H9 (cell line): Measurements from ENCODE around the gene NECAB2. TPM values are rescaled to one million over a fixed set of nuclear protein-coding genes. Genes with fewer than 3 reads are reported as not detected.

Experiments
- DNase-seq: peaks from one replicate; pipeline ENCODE4 v3.0.0-alpha.2; 2017
- H2AFZ ChIP-seq: one replicate; pipeline ENCODE4 v1.6.1; 2013; ENCODE audit warnings: mild to moderate bottlenecking, low read length, control low read depth, moderate library complexity
- H2AK5ac ChIP-seq: 2 replicates; pipeline ENCODE4 v1.6.1; 2013; ENCODE audit warnings: low read length, control low read depth, mixed read lengths; ENCODE audit not compliant: insufficient read length
- H2BK120ac ChIP-seq: one replicate; pipeline ENCODE4 v1.6.1; 2013; ENCODE audit warnings: low read depth, mild to moderate bottlenecking, low read length, control low read depth, inconsistent platforms; ENCODE audit not compliant: poor library complexity, severe bottlenecking
- H2BK12ac ChIP-seq: 2 replicates; pipeline ENCODE4 v1.6.1; 2013; ENCODE audit warnings: low read length, control low read depth, mixed read lengths, low read depth; ENCODE audit not compliant: insufficient read length
- H2BK15ac ChIP-seq: 2 replicates; pipeline ENCODE4 v1.6.1; 2013; ENCODE audit warnings: low read depth, low read length, control low read depth
- H2BK20ac ChIP-seq: one replicate; pipeline ENCODE4 v1.6.1; 2013; ENCODE audit warnings: low read depth, mild to moderate bottlenecking, low read length, control low read depth, inconsistent platforms; ENCODE audit not compliant: poor library complexity, severe bottlenecking
- H2BK5ac ChIP-seq: 2 replicates; pipeline ENCODE4 v1.6.1; 2013; ENCODE audit warnings: low read length, control low read depth, mixed read lengths; ENCODE audit not compliant: insufficient read length
- H3K14ac ChIP-seq: 2 replicates; pipeline ENCODE4 v1.6.1; 2013; ENCODE audit warnings: low read length, control low read depth; ENCODE audit not compliant: insufficient read depth
- H3K18ac ChIP-seq: 2 replicates; pipeline ENCODE4 v1.6.1; 2013; ENCODE audit warnings: low read depth, mild to moderate bottlenecking, mixed read lengths, low read length, control low read depth; ENCODE audit not compliant: insufficient read length
- H3K23ac ChIP-seq: 2 replicates; pipeline ENCODE4 v1.6.1; 2013; ENCODE audit warnings: low read length, control low read depth, mixed read lengths, low read depth; ENCODE audit not compliant: insufficient read length
- H3K23me2 ChIP-seq: 2 replicates; pipeline ENCODE4 v1.6.1; 2013; ENCODE audit warnings: low read depth, mild to moderate bottlenecking, mixed read lengths, low read length, control low read depth; ENCODE audit not compliant: insufficient read length, poor library complexity, severe bottlenecking
- H3K27ac ChIP-seq: 2 replicates; pipeline ENCODE4 v1.5.1; 2013; ENCODE audit warnings: low read length, control low read depth, mixed read lengths, low read depth; ENCODE audit not compliant: insufficient read length
- H3K27me3 ChIP-seq: 2 replicates; pipeline ENCODE4 v1.6.1; 2013; ENCODE audit warnings: low read length, control low read depth, inconsistent platforms; ENCODE audit not compliant: insufficient read depth
- H3K4ac ChIP-seq: 2 replicates; pipeline ENCODE4 v1.6.1; 2013; ENCODE audit warnings: low read depth, mild to moderate bottlenecking, control low read depth, inconsistent platforms, low read length, moderate library complexity
- H3K4me1 ChIP-seq: 2 replicates; pipeline ENCODE4 v1.6.1; 2013; ENCODE audit warnings: low read length, control low read depth, inconsistent platforms; ENCODE audit not compliant: insufficient read depth
- H3K4me2 ChIP-seq: 2 replicates; pipeline ENCODE4 v1.6.1; 2013; ENCODE audit warnings: low read length, control low read depth, mixed read lengths; ENCODE audit not compliant: insufficient read length, insufficient read depth
- H3K56ac ChIP-seq: 2 replicates; pipeline ENCODE4 v1.6.1; 2013; ENCODE audit warnings: low read depth, mild to moderate bottlenecking, mixed read lengths, low read length, control low read depth; ENCODE audit not compliant: insufficient read length
- H3K79me1 ChIP-seq: 2 replicates; pipeline ENCODE4 v1.6.1; 2013; ENCODE audit warnings: low read depth, mild to moderate bottlenecking, moderate library complexity, low read length, control low read depth, inconsistent platforms; ENCODE audit not compliant: insufficient read depth, poor library complexity, severe bottlenecking
- H3K79me2 ChIP-seq: 2 replicates; pipeline ENCODE4 v1.6.1; 2013; ENCODE audit warnings: low read length, control low read depth, inconsistent platforms; ENCODE audit not compliant: insufficient read depth
- H3K9ac ChIP-seq: 2 replicates; pipeline ENCODE4 v1.6.1; 2013; ENCODE audit warnings: low read length, control low read depth, mixed read lengths; ENCODE audit not compliant: insufficient read length; ENCODE audit errors: extremely low read depth
- H3K9me3 ChIP-seq: one replicate; pipeline ENCODE4 v1.6.1; 2013; ENCODE audit warnings: low read depth, low read length, inconsistent platforms; ENCODE audit not compliant: control insufficient read depth
- H3T11ph ChIP-seq: one replicate; pipeline ENCODE4 v1.6.1; 2013; ENCODE audit warnings: mild to moderate bottlenecking, low read length, control low read depth, inconsistent platforms
- H4K20me1 ChIP-seq: one replicate; pipeline ENCODE4 v1.6.1; 2013; ENCODE audit not compliant: control insufficient read depth, insufficient read length, insufficient read depth
- H4K5ac ChIP-seq: 2 replicates; pipeline ENCODE4 v1.6.1; 2013; ENCODE audit warnings: low read depth, mild to moderate bottlenecking, mixed read lengths, low read length, control low read depth; ENCODE audit not compliant: insufficient read length
- H4K8ac ChIP-seq: replicated peaks from 2 replicates; pipeline ENCODE4 v1.6.1; 2013; ENCODE audit warnings: low read length, control low read depth, mixed read lengths, low read depth; ENCODE audit not compliant: insufficient read length
- H4K91ac ChIP-seq: 2 replicates; pipeline ENCODE4 v1.6.1; 2013; ENCODE audit warnings: low read depth, mild to moderate bottlenecking, moderate library complexity, mixed read lengths, low read length, control low read depth; ENCODE audit not compliant: insufficient read length
- H3K27ac Mint-ChIP-seq, 3 experiments: 2 replicates in 2 of 3; 3 replicates in 1 of 3; pipeline ENCODE4 v1.8.0; 2020 to 2021; ENCODE audit warnings: mixed read lengths in 3 of 3, mild to moderate bottlenecking in 1 of 3, moderate library complexity in 1 of 3
- H3K27me3 Mint-ChIP-seq: 2 replicates; pipeline ENCODE4 v1.8.0; 2021; ENCODE audit warnings: low read depth, mild to moderate bottlenecking, moderate library complexity, mixed read lengths
- H3K36me3 Mint-ChIP-seq, 3 experiments: 2 replicates in 2 of 3; 3 replicates in 1 of 3; pipeline ENCODE4 v1.8.0; 2020 to 2021; ENCODE audit warnings: low read depth in 3 of 3, mixed read lengths in 3 of 3; ENCODE audit not compliant: insufficient read depth in 1 of 3
- H3K4me1 Mint-ChIP-seq, 2 experiments: 2 replicates each; pipeline ENCODE4 v1.8.0; 2020; ENCODE audit warnings: mixed read lengths in 2 of 2
- H3K4me3 Mint-ChIP-seq, 2 experiments: 2 replicates in 1 of 2; 3 replicates in 1 of 2; pipeline ENCODE4 v1.8.0; 2020 to 2021; ENCODE audit warnings: mild to moderate bottlenecking in 2 of 2, mixed read lengths in 2 of 2, moderate library complexity in 1 of 2
- H3K9me3 Mint-ChIP-seq, 2 experiments: 2 replicates in 1 of 2; 3 replicates in 1 of 2; pipeline ENCODE4 v1.8.0; 2020; ENCODE audit warnings: mild to moderate bottlenecking in 2 of 2, mixed read lengths in 2 of 2, moderate library complexity in 1 of 2
- WGBS: extraction: QIAGEN DNeasy Blood & Tissue Kit; methylation state at CpG from one replicate; pipeline ENCODE4 v1.1.7; 2013; ENCODE audit warnings: missing lambda C conversion rate, low lambda C conversion rate, mixed read lengths; ENCODE audit not compliant: insufficient read length; ENCODE audit errors: extremely low coverage; 5-methylcytosine and 5-hydroxymethylcytosine counted together
- total RNA-seq: library from RNA; stranded (reverse); gene quantifications from 2 replicates; pipeline ENCODE4 v1.2.1, GENCODE V29; 2021
- TF ChIP-seq, protein P1 (sequence below): fragments of 200-600 bp; sonication (generic); conservative IDR thresholded peaks from 3 replicates; pipeline ENCODE4 v1.8.0; 2021; ENCODE audit warnings: antibody characterized with exemption, mild to moderate bottlenecking

Gene NECAB2
- total RNA-seq, 1 experiment from 2014 or later, result 12.6 TPM

DNA sequence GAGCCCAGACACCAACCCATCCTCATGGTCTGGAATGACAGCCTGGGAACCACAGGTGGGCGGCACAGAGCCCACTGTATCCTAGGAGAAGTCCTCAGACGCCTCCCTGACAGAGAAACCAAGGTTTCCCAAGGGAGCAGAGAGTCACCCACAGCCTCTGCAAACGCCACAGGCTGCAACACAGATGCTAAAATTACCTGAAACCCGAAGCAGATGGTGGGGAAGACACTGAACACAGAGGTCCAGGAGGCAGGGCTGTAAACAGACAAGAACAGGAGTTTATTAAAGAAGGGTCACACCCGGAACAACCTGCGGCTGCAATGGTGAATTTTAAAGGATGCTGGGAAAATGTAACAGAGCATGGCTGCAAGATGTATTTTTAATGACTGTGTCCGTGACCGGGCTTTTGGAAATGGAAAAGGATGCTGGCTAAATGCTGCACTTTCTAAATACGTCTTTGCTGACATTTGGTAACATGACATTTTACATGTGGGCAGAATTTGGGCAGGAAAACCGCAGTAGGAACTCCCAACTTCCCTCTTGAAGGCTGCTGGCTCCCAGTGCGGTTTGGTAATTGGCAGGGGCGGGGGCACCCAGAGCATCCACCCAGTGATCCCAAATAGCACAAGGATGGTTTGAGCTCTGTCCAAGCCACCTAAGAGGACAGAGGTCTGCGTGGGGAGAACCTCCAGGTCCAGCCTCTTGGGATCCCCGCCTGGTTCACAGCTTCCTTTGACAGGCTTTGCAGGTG is 61.4 kb downstream of the NECAB2 start:
- Histone ChIP-seq H2BK20ac (no peak overlapping the region), H4K20me1 (no peaks in the 10 kb centered on the region), H4K91ac (no peak overlapping the region), H3K23me2 (no peaks in the 10 kb centered on the region), H4K8ac (no peak overlapping the region), H2BK15ac (no peak overlapping the region), H3K9me3 (no peaks in the 10 kb centered on the region), H3T11ph (no peak overlapping the region), H2BK5ac (no peak overlapping the region), H2BK120ac (no peak overlapping the region), H2AK5ac (no peak overlapping the region), H3K79me2 (no peaks in the 10 kb centered on the region), H3K4ac (no peak overlapping the region), H4K5ac (no peak overlapping the region), H3K4me2 (no peak overlapping the region), H3K14ac (no peak overlapping the region), H3K27ac (no peak overlapping the region), H3K79me1 (no peaks in the 10 kb centered on the region), H3K9ac (no peak overlapping the region), H3K18ac (no peak overlapping the region), H3K56ac (no peak overlapping the region), H3K4me1 (no peaks in the 10 kb centered on the region), H3K27me3 (no peaks in the 10 kb centered on the region), H2AFZ (no peak overlapping the region), H3K23ac (no peak overlapping the region), H2BK12ac (no peak overlapping the region)
- no peaks in the 10 kb centered on the region; a peak in 2 of 5 replicates for H3K9me3 Mint-ChIP-seq
- TF ChIP-seq, protein P1, sequence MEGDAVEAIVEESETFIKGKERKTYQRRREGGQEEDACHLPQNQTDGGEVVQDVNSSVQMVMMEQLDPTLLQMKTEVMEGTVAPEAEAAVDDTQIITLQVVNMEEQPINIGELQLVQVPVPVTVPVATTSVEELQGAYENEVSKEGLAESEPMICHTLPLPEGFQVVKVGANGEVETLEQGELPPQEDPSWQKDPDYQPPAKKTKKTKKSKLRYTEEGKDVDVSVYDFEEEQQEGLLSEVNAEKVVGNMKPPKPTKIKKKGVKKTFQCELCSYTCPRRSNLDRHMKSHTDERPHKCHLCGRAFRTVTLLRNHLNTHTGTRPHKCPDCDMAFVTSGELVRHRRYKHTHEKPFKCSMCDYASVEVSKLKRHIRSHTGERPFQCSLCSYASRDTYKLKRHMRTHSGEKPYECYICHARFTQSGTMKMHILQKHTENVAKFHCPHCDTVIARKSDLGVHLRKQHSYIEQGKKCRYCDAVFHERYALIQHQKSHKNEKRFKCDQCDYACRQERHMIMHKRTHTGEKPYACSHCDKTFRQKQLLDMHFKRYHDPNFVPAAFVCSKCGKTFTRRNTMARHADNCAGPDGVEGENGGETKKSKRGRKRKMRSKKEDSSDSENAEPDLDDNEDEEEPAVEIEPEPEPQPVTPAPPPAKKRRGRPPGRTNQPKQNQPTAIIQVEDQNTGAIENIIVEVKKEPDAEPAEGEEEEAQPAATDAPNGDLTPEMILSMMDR, result no peak
- peaks cover 5% of the 10 kb centered on the region for H3K27me3 Mint-ChIP-seq
- H3K36me3 Mint-ChIP-seq, result no peaks in the 10 kb centered on the region
- DNase-seq, result no peak
- peaks cover 27 to 41% of the 10 kb centered on the region in 2 experiments for H3K4me1 Mint-ChIP-seq
- H3K27ac Mint-ChIP-seq, result no peak overlapping the region
- H3K4me3 Mint-ChIP-seq, result no peak overlapping the region
- no CpG with 5 or more reads among the region's 14 CpGs for WGBS
